Thoracic aorta (tissue), 2 donors: ENCODE measurements around the gene TERB1. TPM values are rescaled to one million over a fixed set of nuclear protein-coding genes. Genes with fewer than 3 reads are reported as not detected.

ENCODE experiments used
- ATAC-seq: fragments of 150-250 bp; one replicate; pipeline ENCODE4 v1.8.0; 2017; ENCODE audit warnings: low read depth; ENCODE audit not compliant: insufficient number of reproducible peaks, low FRiP score
- DNase-seq: peaks from one replicate; pipeline ENCODE4 v3.0.0-alpha.2; 2020; ENCODE audit warnings: low spot score
- H3K27ac ChIP-seq, 2 donors: fragments of 200-600 bp; sonication (generic); 1 replicate in 1 of 2; 2 replicates in 1 of 2; pipeline ENCODE4 v1.5.1; 2016; ENCODE audit warnings: mild to moderate bottlenecking in 2 of 2, moderate library complexity in 2 of 2
- H3K27me3 ChIP-seq: fragments of 200-600 bp; sonication (generic); replicated peaks from 2 replicates; pipeline ENCODE4 v1.6.0; 2016; ENCODE audit warnings: mild to moderate bottlenecking; ENCODE audit not compliant: insufficient read depth
- H3K36me3 ChIP-seq: fragments of 200-600 bp; sonication (generic); one replicate; pipeline ENCODE4 v1.5.1; 2016
- H3K4me1 ChIP-seq, 2 donors: fragments of 200-600 bp; sonication (generic); 1 replicate in 1 of 2; 2 replicates in 1 of 2; pipeline versions ENCODE4 v1.5.1 to v1.6.0; 2016; ENCODE audit warnings: low read depth in 2 of 2, mild to moderate bottlenecking in 1 of 2; ENCODE audit not compliant: control insufficient read depth in 1 of 2
- H3K4me3 ChIP-seq: fragments of 200-600 bp; sonication (generic); 2 replicates; pipeline ENCODE4 v1.5.1; 2016; ENCODE audit warnings: mild to moderate bottlenecking
- H3K9me3 ChIP-seq: fragments of 200-600 bp; sonication (generic); 2 replicates; pipeline ENCODE4 v1.5.1; 2016
- CTCF ChIP-seq: fragments of 200-600 bp; sonication (generic); IDR thresholded peaks from one replicate; pipeline ENCODE4 v1.5.1; 2019; ENCODE audit warnings: antibody characterized with exemption
- total RNA-seq, 2 donors: library from RNA; depleted of rRNA; stranded (reverse); fragments of >200 nt; gene quantifications; one replicate each; pipeline versions ENCODE4 v1.1.0 to v1.2.3, GENCODE V29; 2016

TERB1 gene
- total RNA-seq, 2 donors from 2014 or later: not detected

DNA sequence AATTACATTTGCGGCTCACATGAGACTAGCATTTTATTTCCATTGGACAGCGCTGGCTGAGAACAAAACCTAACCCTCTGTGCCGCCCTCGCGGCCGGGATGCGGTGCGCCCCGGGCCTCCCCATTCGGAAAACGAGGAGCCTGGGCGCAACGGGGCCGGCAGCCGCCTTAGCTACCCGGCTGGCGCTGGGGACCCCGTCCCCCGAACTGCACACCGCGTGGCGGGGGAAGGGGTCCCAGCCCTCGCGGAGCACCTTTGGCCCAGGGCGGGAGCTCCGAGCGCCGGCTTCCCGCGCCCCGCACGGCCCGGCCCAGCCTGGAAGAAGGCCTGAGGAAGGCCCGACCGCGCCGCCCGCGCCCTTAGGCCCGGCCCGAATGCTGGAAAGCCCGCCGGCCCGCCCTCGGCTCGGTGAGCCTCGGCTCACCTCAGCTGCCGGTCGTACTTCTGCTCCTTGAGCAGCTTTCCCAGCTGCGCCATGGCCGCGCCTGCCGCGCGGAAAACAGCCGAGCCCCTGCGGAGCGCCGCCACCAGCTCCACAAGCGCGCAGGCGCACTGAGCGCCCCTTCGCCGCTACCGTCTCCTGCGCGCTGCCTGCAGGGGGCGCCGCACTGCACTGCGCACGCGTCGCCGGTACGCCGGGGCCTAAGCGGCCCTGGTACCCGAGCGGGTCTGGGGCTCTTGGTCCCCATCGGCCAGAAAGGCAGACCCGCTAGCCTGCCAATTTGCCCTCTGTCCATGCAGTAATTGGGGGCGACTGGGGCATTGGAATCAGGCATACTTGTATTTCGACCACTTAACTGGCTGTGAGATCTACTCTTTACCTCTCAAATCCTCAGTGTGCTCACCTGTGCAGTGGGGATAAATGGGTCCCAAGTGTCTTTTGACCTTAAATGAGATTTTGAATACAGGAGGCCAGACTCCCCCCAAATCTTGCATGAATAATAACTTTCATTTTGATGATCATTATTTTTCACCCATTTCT is 29.3 kb upstream of the TERB1 start, which contains the start of gene NAE1:
Gene NAE1, minus strand, starts transcription at position 555 of the 983 bp plus-strand sequence. Its CDS starts 77 bp downstream, at position 478.
- Histone ChIP-seq H3K4me3 (peak within 1 kb of the TSS; percentile 84), H3K4me1 (peaks cover 10 to 20% of the 10 kb centered on the region in 2 donors), H3K27ac (peak within 1 kb of the TSS; percentile 83 to 87), H3K9me3 (no peaks in the 10 kb centered on the region), H3K27me3 (no peaks in the 10 kb centered on the region), H3K36me3 (no peaks in the 10 kb centered on the region)
- ATAC-seq (peak; percentile 78), DNase-seq (no peak)
- TF ChIP-seq CTCF: peak; percentile 97

DNA sequence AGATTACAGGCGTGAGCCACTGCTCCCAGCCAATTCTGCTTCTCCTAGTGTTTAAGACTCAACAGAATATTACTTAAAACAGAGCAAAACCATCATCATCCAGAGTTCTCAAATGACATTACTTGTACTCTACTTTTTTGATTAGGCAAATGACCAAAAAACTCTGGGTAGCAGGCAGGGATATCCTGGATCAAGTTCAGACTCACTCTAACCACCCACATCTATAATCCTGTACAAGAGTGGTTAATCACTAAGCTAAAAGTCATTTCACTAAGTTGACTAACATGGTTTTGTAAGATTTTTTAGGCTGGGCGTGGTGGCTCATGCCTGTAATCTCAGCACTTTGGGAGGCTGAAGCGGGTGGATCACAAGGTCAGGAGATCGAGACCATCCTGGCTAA is 22.6 kb upstream of the TERB1 start:
- TF ChIP-seq CTCF: no peak
- Histone ChIP-seq H3K4me1 (peaks cover 0 to 10% of the 10 kb centered on the region in 2 donors), H3K36me3 (peaks cover 36% of the 10 kb centered on the region), H3K27me3 (no peaks in the 10 kb centered on the region), H3K27ac (no peak overlapping the region), H3K9me3 (no peaks in the 10 kb centered on the region), H3K4me3 (no peak overlapping the region)
- DNase-seq (no peak), ATAC-seq (no peak)

DNA sequence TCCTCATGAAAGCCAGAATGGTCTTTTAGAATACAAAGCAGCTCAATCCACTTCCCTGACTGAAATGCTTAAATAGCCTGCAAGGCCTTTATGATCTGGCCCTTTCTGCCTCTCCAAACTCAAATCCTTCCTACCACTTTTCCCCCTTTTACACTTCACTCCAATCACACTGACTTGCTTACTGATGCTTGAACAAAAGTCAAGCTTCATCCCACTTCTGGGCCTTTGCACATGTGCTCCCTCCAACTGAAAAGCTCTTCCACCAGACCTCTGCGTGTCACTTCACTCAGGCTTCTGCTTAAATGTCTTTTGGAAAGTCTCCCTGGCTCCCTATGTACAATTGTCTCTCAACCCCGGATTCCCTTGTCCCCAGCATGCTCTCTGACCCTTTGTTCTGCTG is 13.3 kb upstream of the TERB1 start:
- no peak overlapping the region for H3K4me3 ChIP-seq
- no peak for TF ChIP-seq CTCF
- DNase-seq (no peak), ATAC-seq (no peak)
- peaks cover 45% of the 10 kb centered on the region for H3K36me3 ChIP-seq
- no peaks in the 10 kb centered on the region for H3K27me3 ChIP-seq
- H3K9me3 ChIP-seq: no peaks in the 10 kb centered on the region
- no peaks in the 10 kb centered on the region for H3K4me1 ChIP-seq
- H3K27ac ChIP-seq: no peak overlapping the region

DNA sequence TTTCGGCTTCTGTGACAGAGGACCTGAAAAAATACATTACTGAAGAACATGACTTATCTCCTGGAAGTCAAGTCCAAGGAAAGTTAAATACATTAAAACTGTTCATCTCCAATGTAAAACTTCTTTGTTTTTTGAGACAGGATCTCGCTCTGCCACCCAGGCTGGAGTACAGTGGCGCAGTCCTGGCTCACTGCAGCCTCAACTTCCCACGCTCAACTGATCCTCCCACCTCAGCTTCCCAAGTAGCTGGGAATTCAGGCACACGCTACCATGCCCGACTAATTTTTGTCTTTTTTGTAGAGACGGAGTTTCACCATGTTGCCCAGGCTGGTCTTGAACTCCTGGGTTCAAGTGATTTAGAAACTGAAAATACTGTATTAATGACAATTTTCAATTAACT is 9.7 kb upstream of the TERB1 start:
- no peak overlapping the region for H3K4me3 ChIP-seq
- H3K27ac ChIP-seq: no peak overlapping the region
- no peaks in the 10 kb centered on the region for H3K9me3 ChIP-seq
- DNase-seq: no peak
- peaks cover 46% of the 10 kb centered on the region for H3K36me3 ChIP-seq
- no peak for ATAC-seq
- no peaks in the 10 kb centered on the region for H3K4me1 ChIP-seq
- H3K27me3 ChIP-seq: no peaks in the 10 kb centered on the region
- TF ChIP-seq CTCF: no peak

DNA sequence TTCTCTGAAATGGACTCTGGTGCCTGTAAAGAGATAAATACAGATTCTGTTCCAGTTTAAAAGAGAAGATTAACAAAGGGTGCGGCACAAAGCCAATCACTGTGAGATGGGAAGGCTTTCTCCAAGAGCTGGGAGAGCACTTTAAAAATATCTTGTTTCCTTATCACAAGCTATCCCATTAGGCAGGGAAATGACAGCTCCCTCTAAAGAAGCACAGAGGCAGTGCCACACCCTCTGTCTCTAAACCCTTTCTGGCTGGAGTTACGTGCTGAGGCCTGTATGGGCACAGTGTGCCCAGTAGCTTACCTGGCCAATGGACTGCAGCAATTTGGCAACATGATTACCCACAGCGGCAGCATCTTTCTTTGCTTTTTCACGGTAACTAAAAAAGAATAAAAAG is 9.0 kb upstream of the TERB1 start:
- no peak overlapping the region for H3K27ac ChIP-seq
- H3K4me1 ChIP-seq: no peaks in the 10 kb centered on the region
- no peaks in the 10 kb centered on the region for H3K9me3 ChIP-seq
- TF ChIP-seq CTCF: no peak
- no peak for ATAC-seq
- no peaks in the 10 kb centered on the region for H3K27me3 ChIP-seq
- no peak for DNase-seq
- no peak overlapping the region for H3K4me3 ChIP-seq
- peaks cover 49% of the 10 kb centered on the region for H3K36me3 ChIP-seq
